A549 treated with ZK216348 at 1 μM for 4 hours (cell line): Measurements from ENCODE around the gene PSG1. TPM values are rescaled to one million over a fixed set of nuclear protein-coding genes. Genes with fewer than 3 reads are reported as not detected.

ENCODE experiments used
- total RNA-seq: library from RNA; stranded (reverse); fragments of 200-300 nt; extraction: Qiagen RNA extraction; gene quantifications from 5 replicates; pipeline ENCODE4 v1.2.3, GENCODE V29; 2022; ENCODE audit warnings: low read depth

PSG1 gene
- 0.20 to 0.56 TPM (median 0.26 TPM) in 5 replicates for total RNA-seq

GRCh38 chr19:42879613-42880012 lies at the start of gene PSG1:
Gene PSG1, minus strand, starts transcription at chr19:42879713. Its CDS starts 132 bp downstream, at chr19:42879581.

GRCh38 chr19:42917634-42918033 lies 38.1 kb upstream of the PSG1 start, which contains the start of gene PSG6:
Gene PSG6, minus strand, starts transcription at chr19:42917894. Its CDS starts 102 bp downstream, at chr19:42917792.

Other genes starting within 250 kb of the PSG1 start
- gene PSG3, start 139.2 kb downstream of the PSG1 start, total RNA-seq: 0.12 to 0.20 TPM (median 0.13 TPM) in 3 of 5 replicates, not detected in the others
- 0.14 to 0.19 TPM (median 0.16 TPM) in 4 of 5 replicates, not detected in the other for gene PSG8, start 114.0 kb downstream of the PSG1 start, total RNA-seq
- not detected in 5 replicates for gene PSG6, start 38.2 kb upstream of the PSG1 start, total RNA-seq
- gene PSG7, start 57.5 kb upstream of the PSG1 start, total RNA-seq: 0.14 to 0.29 TPM in 2 of 5 replicates, not detected in the others
- not detected in 5 replicates for gene PSG11, start 146.8 kb upstream of the PSG1 start, total RNA-seq
- not detected in 5 replicates for gene PSG2, start 203.0 kb upstream of the PSG1 start, total RNA-seq